Adrenal gland (tissue), 19 donors: ENCODE data around the gene AREL1. TPM values are rescaled to one million over a fixed set of nuclear protein-coding genes. Genes with fewer than 3 reads are reported as not detected.
A peak's percentile ranks its signal among the peaks of the same experiment; 100 is the strongest.
"Not testable (repeated sequence)": the region's sequence is repeated elsewhere in the genome, so short reads cannot be mapped to it uniquely, and the experiment has no call there.

Experiments used
- DNase-seq, 7 donors: peaks; one replicate each; pipeline ENCODE4 v3.0.0-alpha.2; 2019 to 2020
- H3K27ac ChIP-seq, 5 donors: fragments of 200-600 bp; sonication (generic) in 4 of 5; 1 replicate in 3 of 5; 2 replicates in 2 of 5; pipeline versions ENCODE4 v1.5.1 to v1.8.0; 2016 to 2020; ENCODE audit warnings: mild to moderate bottlenecking in 1 of 5
- H3K27me3 ChIP-seq: fragments of 200-600 bp; 2 replicates; pipeline ENCODE4 v1.8.0; 2021
- H3K36me3 ChIP-seq, 2 donors: fragments of 200-600 bp; replicated peaks in 1 of 2; 1 replicate in 1 of 2; 2 replicates in 1 of 2; pipeline versions ENCODE4 v1.5.1 to v1.8.0; 2018 to 2022
- H3K4me1 ChIP-seq, 2 donors: fragments of 200-600 bp; replicated peaks in 1 of 2; 1 replicate in 1 of 2; 2 replicates in 1 of 2; pipeline versions ENCODE4 v1.5.1 to v1.8.0; 2018 to 2021
- H3K4me3 ChIP-seq, 4 donors: fragments of 200-600 bp; sonication (generic) in 3 of 4; one replicate each; pipeline ENCODE4 v1.5.1; 2016 to 2018
- H3K9me3 ChIP-seq, 3 donors: fragments of 200-600 bp; sonication (generic) in 1 of 3; replicated peaks in 1 of 3; 1 replicate in 2 of 3; 2 replicates in 1 of 3; pipeline versions ENCODE4 v1.5.1 to v1.8.0; 2016 to 2021
- POLR2A ChIP-seq, 2 donors: fragments of 450-650 bp; IDR thresholded peaks; one replicate each; pipeline ENCODE4 v1.6.1; 2017; ENCODE audit warnings: antibody characterized with exemption in 2 of 2, mild to moderate bottlenecking in 2 of 2, moderate library complexity in 1 of 2
- WGBS, 4 donors: extraction: QIAGEN DNeasy Blood & Tissue Kit in 2 of 4; methylation state at CpG; one replicate each; pipeline versions ENCODE4 v1.1.5 to v1.1.7; 2013 to 2017; 5-methylcytosine and 5-hydroxymethylcytosine counted together
- intact Hi-C, 2 donors: fragments of 100-400 bp; cut with DNase I; formaldehyde crosslinking; loops; one replicate each; pipeline versions ENCODE4 v1.14.1 to v1.15.0; 2022 to 2023
- long read RNA-seq, 10 donors: library from polyadenylated mRNA in 3 of 10; unstranded in 2 of 10; stranded (forward) in 1 of 10; transcript quantifications; one replicate each; pipeline ENCODE4 v2.0.0 and lab custom pipeline, GENCODE V29; 2021 to 2026
- polyA plus RNA-seq, 3 donors: library from polyadenylated mRNA; stranded (reverse); fragments of 200-250 nt in 2 of 3; fragments of 350-450 nt in 1 of 3; fragmentation: Illumina TruSeq in 1 of 3; extraction: RNeasy Lipid Tissue Mini Kit (QIAGEN cat#74804) in 1 of 3; gene quantifications; one replicate each; pipeline ENCODE4 v1.2.3, GENCODE V29; 2013 to 2014
- total RNA-seq, 9 donors: library from RNA; depleted of rRNA in 4 of 9; stranded (reverse); fragments of >200 nt in 4 of 9; fragments of 120-200 nt in 1 of 9; fragmentation: NEBNext Ultra II Directional in 1 of 9; extraction: Animal tissue kit (Norgen Biotek cat#: 25700) in 1 of 9; gene quantifications; one replicate each; pipeline versions ENCODE4 v1.1.0 to v1.2.4, GENCODE V29; 2013 to 2023
- TF ChIP-seq, protein P1 (sequence below), 6 experiments: fragments of 450-650 bp in 4 of 6; fragments of 200-600 bp in 2 of 6; sonication (generic) in 1 of 6; IDR thresholded peaks; 1 replicate in 5 of 6; 2 replicates in 1 of 6; pipeline versions ENCODE4 v1.5.1 to v1.8.0; 2016 to 2021; ENCODE audit warnings: antibody characterized with exemption in 6 of 6, mild to moderate bottlenecking in 2 of 6, moderate library complexity in 1 of 6
- donor health status: healthy with polysubstance abuse.
- donor health status: Bipolar disorder and iron deficiency.
- donor health status: DM: yes; HTN: yes; CAD: no.
- donor health status: DM: no; HTN: no; CAD: no.
- donor health status: DM: no; HTN: no; CAD: no.
- donor health status: DM: yes; HTN: yes; CAD: no.

Gene AREL1, protein sequence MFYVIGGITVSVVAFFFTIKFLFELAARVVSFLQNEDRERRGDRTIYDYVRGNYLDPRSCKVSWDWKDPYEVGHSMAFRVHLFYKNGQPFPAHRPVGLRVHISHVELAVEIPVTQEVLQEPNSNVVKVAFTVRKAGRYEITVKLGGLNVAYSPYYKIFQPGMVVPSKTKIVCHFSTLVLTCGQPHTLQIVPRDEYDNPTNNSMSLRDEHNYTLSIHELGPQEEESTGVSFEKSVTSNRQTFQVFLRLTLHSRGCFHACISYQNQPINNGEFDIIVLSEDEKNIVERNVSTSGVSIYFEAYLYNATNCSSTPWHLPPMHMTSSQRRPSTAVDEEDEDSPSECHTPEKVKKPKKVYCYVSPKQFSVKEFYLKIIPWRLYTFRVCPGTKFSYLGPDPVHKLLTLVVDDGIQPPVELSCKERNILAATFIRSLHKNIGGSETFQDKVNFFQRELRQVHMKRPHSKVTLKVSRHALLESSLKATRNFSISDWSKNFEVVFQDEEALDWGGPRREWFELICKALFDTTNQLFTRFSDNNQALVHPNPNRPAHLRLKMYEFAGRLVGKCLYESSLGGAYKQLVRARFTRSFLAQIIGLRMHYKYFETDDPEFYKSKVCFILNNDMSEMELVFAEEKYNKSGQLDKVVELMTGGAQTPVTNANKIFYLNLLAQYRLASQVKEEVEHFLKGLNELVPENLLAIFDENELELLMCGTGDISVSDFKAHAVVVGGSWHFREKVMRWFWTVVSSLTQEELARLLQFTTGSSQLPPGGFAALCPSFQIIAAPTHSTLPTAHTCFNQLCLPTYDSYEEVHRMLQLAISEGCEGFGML
- total RNA-seq (10 to 100 TPM; 17.6 to 36.7 (median 31.6) TPM), polyA plus RNA-seq (10 to 100 TPM; 13.0 to 27.5 (median 13.4) TPM)
- long read RNA-seq, donor 1, full-length matches to known transcripts: 3 of 3 reads
- long read RNA-seq, donor 1, partial matches to known transcripts: 0 of 3 reads
- long read RNA-seq, donor 1, other reads (novel, unspliced or antisense): 0 of 3 reads
- long read RNA-seq, donor 2, partial matches to known transcripts: 0 of 1 reads
- long read RNA-seq, donor 2, other reads (novel, unspliced or antisense): 0 of 1 reads
- long read RNA-seq, donor 3, full-length matches to known transcripts: 2 of 2 reads
- long read RNA-seq, donor 3, partial matches to known transcripts: 0 of 2 reads
- long read RNA-seq, donor 3, other reads (novel, unspliced or antisense): 0 of 2 reads
- long read RNA-seq, donor 4, partial matches to known transcripts: 0 of 2 reads
- long read RNA-seq, donor 4, other reads (novel, unspliced or antisense): 2 of 2 reads
- long read RNA-seq, donor 5, full-length matches to known transcripts: 5 of 20 reads
- long read RNA-seq, donor 5, partial matches to known transcripts: 12 of 20 reads
- long read RNA-seq, donor 5, other reads (novel, unspliced or antisense): 3 of 20 reads
- long read RNA-seq, donor 6, partial matches to known transcripts: 0 of 1 reads
- long read RNA-seq, donor 6, other reads (novel, unspliced or antisense): 1 of 1 reads
- long read RNA-seq, donor 7: 0 reads
- long read RNA-seq, donor 8, full-length matches to known transcripts: 2 of 2 reads
- long read RNA-seq, donor 8, partial matches to known transcripts: 0 of 2 reads
- long read RNA-seq, donor 8, other reads (novel, unspliced or antisense): 0 of 2 reads
- long read RNA-seq, donor 9, partial matches to known transcripts: 0 of 1 reads
- long read RNA-seq, donor 9, other reads (novel, unspliced or antisense): 0 of 1 reads
- long read RNA-seq, donor 10, partial matches to known transcripts: 16 of 16 reads
- long read RNA-seq, donor 10, other reads (novel, unspliced or antisense): 0 of 16 reads

DNA sequence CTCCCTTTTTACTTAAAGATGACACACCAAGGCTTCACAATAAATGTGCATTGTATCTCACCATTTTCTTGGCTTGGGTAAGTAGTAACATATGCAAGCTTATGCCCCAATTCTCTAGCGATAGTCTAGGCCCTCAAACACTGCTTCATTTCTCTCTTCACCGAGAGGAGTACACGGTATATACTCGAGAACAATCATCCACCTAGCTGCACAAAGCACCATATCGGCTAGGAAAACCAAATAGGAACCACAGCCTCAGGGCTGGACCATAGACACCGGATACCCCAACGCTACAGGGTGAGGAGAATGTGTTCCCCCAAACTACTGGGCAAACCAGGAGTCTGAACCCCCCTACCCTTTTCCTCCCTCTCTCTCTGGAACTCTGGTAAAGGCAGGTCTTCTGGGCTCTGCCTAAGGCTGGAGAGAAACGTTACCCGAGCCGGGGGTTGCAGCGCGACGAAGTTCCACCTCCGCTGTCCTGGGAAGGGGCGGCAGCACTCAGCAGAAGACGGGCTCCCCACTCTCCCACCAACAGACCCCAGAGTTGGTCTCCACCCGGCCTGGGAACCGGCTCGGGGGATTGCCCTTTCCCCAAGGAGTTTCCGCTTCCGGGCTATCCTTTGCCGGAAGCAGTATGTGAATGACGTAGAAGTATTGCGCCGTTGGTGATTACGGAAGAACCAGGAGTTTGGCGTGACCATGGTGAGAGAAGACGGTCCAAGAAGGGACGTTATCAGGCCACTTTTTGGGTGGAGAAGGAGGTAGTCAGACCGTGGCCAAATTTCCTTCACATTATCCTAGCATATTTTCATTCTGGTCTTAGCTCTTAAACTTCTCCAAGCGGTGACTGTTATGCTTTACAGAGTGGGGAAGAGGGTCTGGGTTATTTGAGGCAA, at the start of gene AREL1, which contains the start of gene FCF1:
Gene AREL1, minus strand, starts transcription at position 582 of the 896 bp plus-strand sequence. CDS start 27,465 bp downstream, outside the sequence.
Gene FCF1, plus strand, starts transcription at position 646 of the 896 bp plus-strand sequence. Its CDS starts 54 bp downstream, at position 700.
- TF ChIP-seq, protein P1, sequence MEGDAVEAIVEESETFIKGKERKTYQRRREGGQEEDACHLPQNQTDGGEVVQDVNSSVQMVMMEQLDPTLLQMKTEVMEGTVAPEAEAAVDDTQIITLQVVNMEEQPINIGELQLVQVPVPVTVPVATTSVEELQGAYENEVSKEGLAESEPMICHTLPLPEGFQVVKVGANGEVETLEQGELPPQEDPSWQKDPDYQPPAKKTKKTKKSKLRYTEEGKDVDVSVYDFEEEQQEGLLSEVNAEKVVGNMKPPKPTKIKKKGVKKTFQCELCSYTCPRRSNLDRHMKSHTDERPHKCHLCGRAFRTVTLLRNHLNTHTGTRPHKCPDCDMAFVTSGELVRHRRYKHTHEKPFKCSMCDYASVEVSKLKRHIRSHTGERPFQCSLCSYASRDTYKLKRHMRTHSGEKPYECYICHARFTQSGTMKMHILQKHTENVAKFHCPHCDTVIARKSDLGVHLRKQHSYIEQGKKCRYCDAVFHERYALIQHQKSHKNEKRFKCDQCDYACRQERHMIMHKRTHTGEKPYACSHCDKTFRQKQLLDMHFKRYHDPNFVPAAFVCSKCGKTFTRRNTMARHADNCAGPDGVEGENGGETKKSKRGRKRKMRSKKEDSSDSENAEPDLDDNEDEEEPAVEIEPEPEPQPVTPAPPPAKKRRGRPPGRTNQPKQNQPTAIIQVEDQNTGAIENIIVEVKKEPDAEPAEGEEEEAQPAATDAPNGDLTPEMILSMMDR (IDR thresholded peaks at IDR 0.05): no peak
- peak; percentile 43 to 55 for TF ChIP-seq POLR2A (IDR thresholded peaks at IDR 0.05)
- H3K4me3 ChIP-seq: peak within 1 kb of the TSS; percentile 6 to 89 (median 58)
- H3K27me3 ChIP-seq: no peaks in the 10 kb centered on the region
- 0% methylated on average over 11 to 31 of the region's 31 CpGs for WGBS, 4 donors
- intact Hi-C loops: no loop called here
- H3K36me3 ChIP-seq: peaks cover 0 to 29% of the 10 kb centered on the region in 2 donors
- H3K9me3 ChIP-seq: no peaks in the 10 kb centered on the region
- DNase-seq: peak; percentile 78 to 94 (median 87)
- peak within 1 kb of the TSS; percentile 3 to 90 (median 71) for H3K27ac ChIP-seq
- H3K4me1 ChIP-seq: peaks cover 4 to 47% of the 10 kb centered on the region in 2 donors

DNA sequence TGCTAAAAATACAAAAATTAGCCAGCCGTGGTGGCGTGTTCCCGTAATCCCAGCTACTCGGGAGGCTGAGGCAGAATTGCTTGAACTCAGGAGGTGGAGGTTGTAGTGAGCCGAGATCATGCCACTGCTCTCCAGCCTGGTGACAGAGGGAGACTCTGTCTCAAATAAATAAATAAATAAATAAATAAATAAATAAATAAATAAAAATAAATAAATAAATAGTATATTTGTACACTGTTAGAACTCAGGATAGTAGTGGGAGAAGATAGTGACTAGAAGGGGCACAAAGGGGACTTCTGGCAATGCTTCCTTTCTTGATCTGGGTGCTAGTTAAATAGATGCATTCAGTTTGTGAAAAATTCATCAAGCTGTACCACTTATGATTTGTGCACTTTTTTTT, 45.6 kb upstream of the AREL1 start:
- H3K4me1 ChIP-seq, H3K36me3 ChIP-seq, H3K27ac ChIP-seq, H3K4me3 ChIP-seq, H3K9me3 ChIP-seq, intact Hi-C loops, DNase-seq, H3K27me3 ChIP-seq: not testable (repeated sequence)
- WGBS, 4 donors: 88 to 91% (median 88%) methylated on average over 5 of the region's 5 CpGs

DNA sequence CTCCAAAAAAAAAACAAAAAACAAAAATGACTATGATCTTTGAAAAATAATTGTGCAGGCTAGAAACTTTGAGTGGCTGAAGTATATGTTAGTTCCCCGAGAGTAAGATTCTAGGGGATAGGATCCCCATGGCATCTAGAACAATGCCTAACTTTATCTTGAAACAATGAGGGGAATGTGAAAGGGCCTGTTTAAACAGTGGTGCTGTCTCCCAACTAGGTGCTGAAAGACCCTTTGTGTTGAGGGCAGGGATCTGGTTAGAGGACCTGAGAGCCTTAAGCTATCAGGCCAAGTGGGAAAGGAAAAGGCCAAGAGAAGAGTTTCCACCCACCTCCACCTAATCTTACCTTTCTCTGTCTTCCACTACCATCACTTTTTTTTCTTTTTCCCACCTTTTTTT, 43.4 kb upstream of the AREL1 start:
- no peak for TF ChIP-seq POLR2A (IDR thresholded peaks at IDR 0.05)
- TF ChIP-seq, protein P1 (IDR thresholded peaks at IDR 0.05): no peak
- Histone ChIP-seq H3K36me3 (no peaks in the 10 kb centered on the region), H3K27me3 (no peaks in the 10 kb centered on the region), H3K27ac (no peak overlapping the region), H3K4me1 (no peaks in the 10 kb centered on the region), H3K4me3 (no peak overlapping the region), H3K9me3 (no peaks in the 10 kb centered on the region)
- WGBS, 4 donors: 81 to 88% (median 87%) methylated on average over 1 of the region's 1 CpG
- DNase-seq: no peak
- intact Hi-C loops: no loop called here
